ENCODE results near the gene ROBO1. TPM values are rescaled to one million over a fixed set of nuclear protein-coding genes. Genes with fewer than 3 reads are reported as not detected.

Gene ROBO1
- total RNA-seq, 1 experiment from 2014 or later: 34.5 TPM

- no peak for DNase-seq
- no peaks in the 10 kb centered on the region for H3K36me3 ChIP-seq (replicated peaks; ENCODE audit: control insufficient read depth, insufficient read depth, low read length)
- no peaks in the 10 kb centered on the region for H3K27me3 ChIP-seq (ENCODE audit: control insufficient read depth, insufficient read depth, low read length)
- no peak overlapping the region for H3K4me3 ChIP-seq (ENCODE audit: insufficient read depth, low read depth, low read length)
These were observed 482.4 kb downstream of the ROBO1 start for GRCh38 chr3:79285380-79285779.

GRCh38 chr3:79284781-79285180, 483.0 kb downstream of the ROBO1 start:
- Histone ChIP-seq H3K4me3 (ENCODE audit: insufficient read depth, low read depth, low read length) (no peak overlapping the region), H3K27me3 (ENCODE audit: control insufficient read depth, insufficient read depth, low read length) (no peaks in the 10 kb centered on the region), H3K36me3 (replicated peaks; ENCODE audit: control insufficient read depth, insufficient read depth, low read length) (no peaks in the 10 kb centered on the region)
- no peak for DNase-seq

- no peak overlapping the region for H3K4me3 ChIP-seq (ENCODE audit: insufficient read depth, low read depth, low read length)
- DNase-seq: no peak
- H3K36me3 ChIP-seq (replicated peaks; ENCODE audit: control insufficient read depth, insufficient read depth, low read length): no peaks in the 10 kb centered on the region
- no peaks in the 10 kb centered on the region for H3K27me3 ChIP-seq (ENCODE audit: control insufficient read depth, insufficient read depth, low read length)
These were observed 489.1 kb downstream of the ROBO1 start for GRCh38 chr3:79278681-79279080.

- DNase-seq: no peak
- Histone ChIP-seq H3K36me3 (replicated peaks; ENCODE audit: control insufficient read depth, insufficient read depth, low read length) (no peaks in the 10 kb centered on the region), H3K4me3 (ENCODE audit: insufficient read depth, low read depth, low read length) (no peak overlapping the region), H3K27me3 (ENCODE audit: control insufficient read depth, insufficient read depth, low read length) (no peaks in the 10 kb centered on the region)
These were observed 499.4 kb downstream of the ROBO1 start for GRCh38 chr3:79268422-79268821.

GRCh38 chr3:79264892-79265291, 502.9 kb downstream of the ROBO1 start:
- Histone ChIP-seq H3K27me3 (ENCODE audit: control insufficient read depth, insufficient read depth, low read length) (no peaks in the 10 kb centered on the region), H3K4me3 (ENCODE audit: insufficient read depth, low read depth, low read length) (no peak overlapping the region), H3K36me3 (replicated peaks; ENCODE audit: control insufficient read depth, insufficient read depth, low read length) (no peaks in the 10 kb centered on the region)
- DNase-seq: no peak

GRCh38 chr3:79263423-79263822, 504.4 kb downstream of the ROBO1 start:
- no peak for DNase-seq
- Histone ChIP-seq H3K4me3 (ENCODE audit: insufficient read depth, low read depth, low read length) (no peak overlapping the region), H3K27me3 (ENCODE audit: control insufficient read depth, insufficient read depth, low read length) (no peaks in the 10 kb centered on the region), H3K36me3 (replicated peaks; ENCODE audit: control insufficient read depth, insufficient read depth, low read length) (no peaks in the 10 kb centered on the region)

DNA sequence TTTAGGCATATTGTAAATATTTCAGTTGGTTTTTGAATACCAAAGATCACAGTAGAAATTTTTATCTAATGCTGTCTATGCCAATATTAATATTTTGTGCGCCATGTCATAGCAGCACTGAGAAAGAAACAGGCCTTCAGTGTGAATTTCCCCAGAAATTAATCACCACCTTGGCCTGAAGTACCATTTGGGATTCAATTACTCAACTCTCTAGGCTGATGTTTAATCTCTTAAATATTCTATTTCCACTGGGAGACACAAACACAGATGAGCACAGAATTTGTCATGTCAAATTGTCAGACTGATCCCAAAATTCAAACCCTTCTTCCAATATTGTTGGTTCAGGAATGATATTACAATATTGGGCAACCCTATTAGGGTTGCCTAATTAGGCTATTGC, 509.3 kb downstream of the ROBO1 start:
- DNase-seq: no peak
- Histone ChIP-seq H3K27me3 (ENCODE audit: control insufficient read depth, insufficient read depth, low read length) (no peaks in the 10 kb centered on the region), H3K36me3 (replicated peaks; ENCODE audit: control insufficient read depth, insufficient read depth, low read length) (no peaks in the 10 kb centered on the region), H3K4me3 (ENCODE audit: insufficient read depth, low read depth, low read length) (no peak overlapping the region)

- Histone ChIP-seq H3K4me3 (ENCODE audit: insufficient read depth, low read depth, low read length) (no peak overlapping the region), H3K36me3 (replicated peaks; ENCODE audit: control insufficient read depth, insufficient read depth, low read length) (no peaks in the 10 kb centered on the region), H3K27me3 (ENCODE audit: control insufficient read depth, insufficient read depth, low read length) (no peaks in the 10 kb centered on the region)
- DNase-seq: no peak
These were observed 510.0 kb downstream of the ROBO1 start for GRCh38 chr3:79257791-79258190.

GRCh38 chr3:79255702-79256101, 512.1 kb downstream of the ROBO1 start:
- no peaks in the 10 kb centered on the region for H3K27me3 ChIP-seq (ENCODE audit: control insufficient read depth, insufficient read depth, low read length)
- DNase-seq: no peak
- no peaks in the 10 kb centered on the region for H3K36me3 ChIP-seq (replicated peaks; ENCODE audit: control insufficient read depth, insufficient read depth, low read length)
- H3K4me3 ChIP-seq (ENCODE audit: insufficient read depth, low read depth, low read length): no peak overlapping the region

- DNase-seq: no peak
- no peak overlapping the region for H3K4me3 ChIP-seq (ENCODE audit: insufficient read depth, low read depth, low read length)
- no peaks in the 10 kb centered on the region for H3K36me3 ChIP-seq (replicated peaks; ENCODE audit: control insufficient read depth, insufficient read depth, low read length)
- H3K27me3 ChIP-seq (ENCODE audit: control insufficient read depth, insufficient read depth, low read length): no peaks in the 10 kb centered on the region
These were observed 512.5 kb downstream of the ROBO1 start for GRCh38 chr3:79255292-79255691.

- Histone ChIP-seq H3K4me3 (ENCODE audit: insufficient read depth, low read depth, low read length) (no peak overlapping the region), H3K27me3 (ENCODE audit: control insufficient read depth, insufficient read depth, low read length) (no peaks in the 10 kb centered on the region), H3K36me3 (replicated peaks; ENCODE audit: control insufficient read depth, insufficient read depth, low read length) (no peaks in the 10 kb centered on the region)
- no peak for DNase-seq
These were observed 514.1 kb downstream of the ROBO1 start for GRCh38 chr3:79253704-79254103.

- H3K36me3 ChIP-seq (replicated peaks; ENCODE audit: control insufficient read depth, insufficient read depth, low read length): no peaks in the 10 kb centered on the region
- no peak overlapping the region for H3K4me3 ChIP-seq (ENCODE audit: insufficient read depth, low read depth, low read length)
- no peaks in the 10 kb centered on the region for H3K27me3 ChIP-seq (ENCODE audit: control insufficient read depth, insufficient read depth, low read length)
- no peak for DNase-seq
These were observed 514.5 kb downstream of the ROBO1 start for GRCh38 chr3:79253271-79253670.

DNA sequence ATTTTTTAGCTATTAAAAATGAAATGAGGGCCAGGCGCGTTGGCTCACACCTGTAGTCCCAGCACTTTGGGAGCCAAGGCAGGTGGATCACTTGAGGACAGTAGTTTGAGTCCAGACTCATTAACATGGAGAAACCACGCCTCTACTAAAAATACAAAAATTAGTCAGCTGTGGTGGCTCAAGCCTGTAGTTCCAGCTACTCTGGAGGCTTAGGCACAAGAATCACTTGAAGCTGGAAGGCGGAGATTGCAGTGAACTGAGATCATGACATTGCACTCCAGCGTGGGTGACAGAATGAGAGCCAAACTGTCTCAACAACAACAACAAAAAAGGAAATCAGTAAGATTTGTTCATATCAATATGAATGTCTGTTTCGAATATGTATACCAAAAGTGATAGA, 517.1 kb downstream of the ROBO1 start:
- no peak for DNase-seq
- Histone ChIP-seq H3K27me3 (ENCODE audit: control insufficient read depth, insufficient read depth, low read length) (no peaks in the 10 kb centered on the region), H3K4me3 (ENCODE audit: insufficient read depth, low read depth, low read length) (no peak overlapping the region), H3K36me3 (replicated peaks; ENCODE audit: control insufficient read depth, insufficient read depth, low read length) (no peaks in the 10 kb centered on the region)

DNA sequence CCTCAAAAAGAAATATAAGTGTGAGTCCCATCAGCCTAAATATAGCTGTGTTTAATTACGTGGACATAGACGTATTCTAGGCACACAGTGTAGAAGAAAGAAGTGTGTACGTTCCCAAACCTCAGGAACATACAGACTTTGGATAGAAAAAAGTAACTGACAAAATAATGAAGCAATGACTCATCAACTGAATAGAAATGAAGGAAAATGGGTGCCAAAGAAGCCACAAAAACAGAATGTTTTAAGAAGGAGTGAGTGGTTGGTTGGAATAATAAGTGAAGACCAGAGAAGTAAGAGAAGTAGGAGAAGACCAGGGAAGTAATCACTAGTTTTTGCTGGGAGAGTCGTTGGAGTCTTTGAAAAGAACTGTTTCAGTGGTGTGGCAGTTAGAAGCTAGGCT, 518.1 kb downstream of the ROBO1 start:
- no peak for DNase-seq
- H3K36me3 ChIP-seq (replicated peaks; ENCODE audit: control insufficient read depth, insufficient read depth, low read length): no peaks in the 10 kb centered on the region
- H3K27me3 ChIP-seq (ENCODE audit: control insufficient read depth, insufficient read depth, low read length): no peaks in the 10 kb centered on the region
- no peak overlapping the region for H3K4me3 ChIP-seq (ENCODE audit: insufficient read depth, low read depth, low read length)

- no peak for DNase-seq
These were observed 520.1 kb downstream of the ROBO1 start for GRCh38 chr3:79247725-79248043.

DNA sequence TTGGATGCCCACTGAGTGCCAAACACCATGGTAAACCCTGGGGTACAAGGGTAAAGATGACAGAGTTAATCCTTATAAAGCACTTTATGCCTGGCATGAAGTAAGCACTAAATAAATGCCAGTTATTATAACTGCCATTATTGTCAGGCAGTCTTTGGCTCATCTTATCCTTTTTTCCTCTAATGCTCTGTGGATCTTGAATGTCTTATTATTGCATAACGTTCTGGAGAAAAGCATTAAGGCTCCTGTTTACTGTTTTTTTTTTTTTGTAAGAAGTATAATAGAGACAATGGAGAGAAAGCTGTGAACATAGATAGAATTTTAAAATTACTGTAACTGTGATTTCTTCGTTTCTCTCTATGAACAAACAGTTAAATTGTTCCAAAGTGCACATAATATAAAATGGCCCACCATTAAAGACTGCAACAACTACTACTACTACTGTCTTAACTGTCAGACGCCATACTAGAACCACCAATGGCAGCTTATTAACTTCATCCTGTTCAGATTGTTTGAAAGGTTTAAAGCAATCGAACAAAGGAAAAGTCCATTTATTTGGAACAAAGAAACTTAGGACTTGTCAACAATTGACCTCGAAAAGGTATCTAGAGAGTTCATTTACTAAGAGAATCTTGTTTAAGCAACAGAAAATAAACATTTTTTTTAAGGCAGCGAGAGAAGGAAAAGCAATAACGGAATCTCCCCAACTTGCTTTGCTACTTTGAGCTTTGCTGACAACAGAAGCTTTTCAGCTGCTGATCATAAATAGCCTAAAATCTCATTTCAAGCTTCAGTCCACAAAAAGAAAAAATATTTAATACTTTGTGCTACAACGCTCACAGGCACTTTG, 520.7 kb downstream of the ROBO1 start:
- H3K27me3 ChIP-seq (ENCODE audit: control insufficient read depth, insufficient read depth, low read length): no peaks in the 10 kb centered on the region
- no peak overlapping the region for H3K4me3 ChIP-seq (ENCODE audit: insufficient read depth, low read depth, low read length)
- no peaks in the 10 kb centered on the region for H3K36me3 ChIP-seq (replicated peaks; ENCODE audit: control insufficient read depth, insufficient read depth, low read length)
- DNase-seq: no peak

More at GRCh38 chr3:79247725-79248043, 520.1 kb downstream of the ROBO1 start:
- Histone ChIP-seq H3K4me3 (ENCODE audit: insufficient read depth, low read depth, low read length) (no peak overlapping the region), H3K36me3 (replicated peaks; ENCODE audit: control insufficient read depth, insufficient read depth, low read length) (no peaks in the 10 kb centered on the region), H3K27me3 (ENCODE audit: control insufficient read depth, insufficient read depth, low read length) (no peaks in the 10 kb centered on the region)

Data from H7 (cell line).